Measurements from ENCODE around the gene DGKI.

DGKI gene

GRCh38 chr7:137760111-137760510 is 86.7 kb downstream of the DGKI start:
- Histone ChIP-seq H3K4me3 (ENCODE audit: low read depth, low read length, poor library complexity, severe bottlenecking) (no peak overlapping the region), H3K79me2 (ENCODE audit: insufficient read depth, low read length) (no peaks in the 10 kb centered on the region), H3K27me3 (ENCODE audit: insufficient read depth, low read length) (no peaks in the 10 kb centered on the region), H3K9me2 (ENCODE audit: low read depth, low read length) (no peaks in the 10 kb centered on the region), H3K9me3 (ENCODE audit: low read length) (no peaks in the 10 kb centered on the region), H3K4me2 (ENCODE audit: low read length) (no peak overlapping the region), H3K27ac (ENCODE audit: low read depth, low read length, poor library complexity, severe bottlenecking) (no peak overlapping the region), H4K20me1 (ENCODE audit: insufficient read depth, low read length) (no peaks in the 10 kb centered on the region), H3F3A (ENCODE audit: insufficient read depth, low read length) (no peaks in the 10 kb centered on the region), H3K9ac (ENCODE audit: low read length) (no peak overlapping the region), H3K36me3 (ENCODE audit: insufficient read depth, low read length) (no peaks in the 10 kb centered on the region), H2AFZ (ENCODE audit: low read length) (no peak overlapping the region), H3K4me1 (ENCODE audit: insufficient read depth, low read length, severe bottlenecking) (no peaks in the 10 kb centered on the region)
- TF ChIP-seq CTCF (IDR thresholded peaks at IDR 0.05; ENCODE audit: low read length) (no peak), EZH2 (IDR thresholded peaks at IDR 0.05; ENCODE audit: borderline replicate concordance, low read length) (no peak)

- no peak overlapping the region for H3K4me2 ChIP-seq (ENCODE audit: low read length)
- H3K27ac ChIP-seq (ENCODE audit: low read depth, low read length, poor library complexity, severe bottlenecking) = no peak overlapping the region
- no peak overlapping the region for H3K4me3 ChIP-seq (ENCODE audit: low read depth, low read length, poor library complexity, severe bottlenecking)
- no peaks in the 10 kb centered on the region for H3K4me1 ChIP-seq (ENCODE audit: insufficient read depth, low read length, severe bottlenecking)
- H3K79me2 ChIP-seq (ENCODE audit: insufficient read depth, low read length) = no peaks in the 10 kb centered on the region
- H4K20me1 ChIP-seq (ENCODE audit: insufficient read depth, low read length) = no peaks in the 10 kb centered on the region
- H3F3A ChIP-seq (ENCODE audit: insufficient read depth, low read length) = no peaks in the 10 kb centered on the region
- H3K27me3 ChIP-seq (ENCODE audit: insufficient read depth, low read length) = no peaks in the 10 kb centered on the region; the same call in 1 of the 2 replicates
- TF ChIP-seq CTCF (IDR thresholded peaks at IDR 0.05; ENCODE audit: low read length) (no peak), EZH2 (IDR thresholded peaks at IDR 0.05; ENCODE audit: borderline replicate concordance, low read length) (no peak)
- H3K9me2 ChIP-seq (ENCODE audit: low read depth, low read length) = no peaks in the 10 kb centered on the region
- H3K9me3 ChIP-seq (ENCODE audit: low read length) = no peaks in the 10 kb centered on the region
- H3K36me3 ChIP-seq (ENCODE audit: insufficient read depth, low read length) = no peaks in the 10 kb centered on the region
- no peak overlapping the region for H3K9ac ChIP-seq (ENCODE audit: low read length)
- H2AFZ ChIP-seq (ENCODE audit: low read length) = no peak overlapping the region
These were observed 89.4 kb downstream of the DGKI start for GRCh38 chr7:137757146-137757925.

GRCh38 chr7:137755846-137756651 is 90.7 kb downstream of the DGKI start:
- Histone ChIP-seq H3K4me2 (ENCODE audit: low read length) (no peak overlapping the region), H3K27me3 (ENCODE audit: insufficient read depth, low read length) (no peaks in the 10 kb centered on the region; the same call in 1 of the 2 replicates), H3K4me1 (ENCODE audit: insufficient read depth, low read length, severe bottlenecking) (no peaks in the 10 kb centered on the region), H3K9ac (ENCODE audit: low read length) (no peak overlapping the region), H3K79me2 (ENCODE audit: insufficient read depth, low read length) (no peaks in the 10 kb centered on the region), H3K9me2 (ENCODE audit: low read depth, low read length) (no peaks in the 10 kb centered on the region), H4K20me1 (ENCODE audit: insufficient read depth, low read length) (no peaks in the 10 kb centered on the region), H3K27ac (ENCODE audit: low read depth, low read length, poor library complexity, severe bottlenecking) (no peak overlapping the region), H3K36me3 (ENCODE audit: insufficient read depth, low read length) (no peaks in the 10 kb centered on the region), H2AFZ (ENCODE audit: low read length) (no peak overlapping the region), H3F3A (ENCODE audit: insufficient read depth, low read length) (no peaks in the 10 kb centered on the region), H3K9me3 (ENCODE audit: low read length) (no peaks in the 10 kb centered on the region), H3K4me3 (ENCODE audit: low read depth, low read length, poor library complexity, severe bottlenecking) (no peak overlapping the region)
- TF ChIP-seq CTCF (IDR thresholded peaks at IDR 0.05; ENCODE audit: low read length) (no peak), EZH2 (IDR thresholded peaks at IDR 0.05; ENCODE audit: borderline replicate concordance, low read length) (no peak)
